Measurements from ENCODE around the gene PPARD.
A peak's percentile ranks its signal among the peaks of the same experiment; 100 is the strongest.
"Not testable (repeated sequence)": the region's sequence is repeated elsewhere in the genome, so short reads cannot be mapped to it uniquely, and the experiment has no call there.

The PPARD gene

GRCh38 chr6:35381132-35381531 is 38.8 kb downstream of the PPARD start:
- peak; percentile 57 for DNase-seq (ENCODE audit: low spot score)

GRCh38 chr6:35382015-35382414 is 39.7 kb downstream of the PPARD start:
- no peak for DNase-seq (ENCODE audit: low spot score)

- peak; percentile 71 for DNase-seq (ENCODE audit: low spot score)
Measured at GRCh38 chr6:35385457-35386202, 43.3 kb downstream of the PPARD start.

GRCh38 chr6:35386989-35387388 is 44.6 kb downstream of the PPARD start:
- no peak for DNase-seq (ENCODE audit: low spot score)

- DNase-seq (ENCODE audit: low spot score) = no peak
Measured at GRCh38 chr6:35388030-35388429, 45.7 kb downstream of the PPARD start.

DNA sequence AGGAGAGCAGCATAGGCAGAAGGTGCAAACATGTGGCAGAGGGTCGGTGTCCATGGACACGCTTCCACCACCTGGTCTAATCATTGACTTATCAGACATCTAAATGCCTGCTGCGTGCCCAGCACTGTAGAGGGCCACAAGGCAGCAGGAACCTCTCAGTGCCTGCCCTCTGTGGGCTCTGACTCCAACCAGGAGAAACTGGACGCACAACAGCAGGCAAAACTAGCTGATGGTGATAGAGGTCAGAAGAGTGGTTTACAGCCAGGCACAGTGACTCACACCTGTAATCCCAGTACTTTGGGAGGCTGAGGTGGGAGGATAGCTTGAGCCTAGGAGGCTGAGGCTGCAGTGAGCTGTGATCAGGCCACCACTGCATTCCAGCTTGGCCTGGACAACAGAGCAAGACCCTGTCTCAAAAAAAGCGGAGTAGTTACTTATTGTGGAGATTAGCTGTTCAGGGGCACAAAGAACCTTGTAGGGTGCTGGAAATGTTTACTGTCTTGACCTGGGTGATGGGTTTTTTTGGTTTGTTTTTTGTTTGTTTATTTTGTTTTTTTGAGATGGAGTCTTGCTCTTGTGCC is 46.5 kb downstream of the PPARD start:
- DNase-seq (ENCODE audit: low spot score) = no peak

DNA sequence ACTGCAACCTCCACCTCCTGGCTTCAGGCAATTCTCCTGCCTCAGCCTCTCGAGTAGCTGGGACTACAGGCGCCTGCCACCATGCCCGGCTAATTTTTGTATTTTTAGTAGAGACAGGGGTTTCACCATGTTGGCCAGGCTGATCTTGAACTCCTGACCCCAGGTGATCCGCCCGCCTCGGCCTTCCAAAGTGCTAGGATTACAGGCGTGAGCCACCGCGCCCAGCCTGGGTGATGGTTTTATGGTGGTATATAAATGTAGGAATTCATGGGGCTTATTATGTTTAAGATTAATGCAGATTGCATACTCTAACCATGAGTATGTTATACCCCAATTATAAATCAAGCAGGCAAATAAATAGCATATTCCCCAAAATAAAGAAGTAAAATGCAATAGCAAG is 47.0 kb downstream of the PPARD start:
- DNase-seq (ENCODE audit: low spot score) = not testable (repeated sequence)

DNA sequence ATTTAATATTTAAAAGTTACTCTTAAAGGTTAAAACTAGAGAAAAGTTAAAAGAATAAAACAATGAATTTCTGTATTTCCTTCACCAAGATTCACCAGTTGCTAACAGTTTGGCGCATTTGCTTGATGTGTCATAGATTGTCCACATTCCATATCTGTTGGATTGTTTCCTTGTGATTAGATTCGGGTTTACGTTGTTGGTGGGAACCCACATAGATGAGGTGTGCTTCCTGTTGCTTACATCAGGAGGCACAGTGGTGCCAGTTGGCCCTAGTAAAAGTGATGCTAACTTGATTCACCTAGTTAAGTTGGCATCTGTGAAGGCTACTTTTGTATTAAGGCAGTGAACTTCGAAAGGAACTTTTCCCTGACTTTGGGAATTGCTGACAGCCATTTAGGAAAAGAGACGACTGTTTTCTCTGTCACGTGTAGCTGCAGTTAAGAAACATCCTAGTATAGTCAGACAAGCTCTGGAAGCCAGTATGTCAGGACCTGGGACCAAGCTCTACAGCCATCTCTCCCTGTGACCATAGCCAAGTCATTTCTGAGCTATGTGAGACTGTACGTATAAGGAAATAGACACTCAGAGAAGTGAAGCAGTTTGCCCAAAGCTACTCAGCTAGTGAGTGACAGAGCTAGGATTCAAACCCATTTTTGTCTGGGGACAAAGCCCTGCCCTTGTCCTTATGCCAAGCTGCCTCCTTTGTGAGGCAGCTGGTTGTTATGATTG is 49.0 kb downstream of the PPARD start:
- peak; percentile 72 for DNase-seq (ENCODE audit: low spot score)

GRCh38 chr6:35392111-35392702 is 49.8 kb downstream of the PPARD start:
- DNase-seq (ENCODE audit: low spot score) = no peak

DNA sequence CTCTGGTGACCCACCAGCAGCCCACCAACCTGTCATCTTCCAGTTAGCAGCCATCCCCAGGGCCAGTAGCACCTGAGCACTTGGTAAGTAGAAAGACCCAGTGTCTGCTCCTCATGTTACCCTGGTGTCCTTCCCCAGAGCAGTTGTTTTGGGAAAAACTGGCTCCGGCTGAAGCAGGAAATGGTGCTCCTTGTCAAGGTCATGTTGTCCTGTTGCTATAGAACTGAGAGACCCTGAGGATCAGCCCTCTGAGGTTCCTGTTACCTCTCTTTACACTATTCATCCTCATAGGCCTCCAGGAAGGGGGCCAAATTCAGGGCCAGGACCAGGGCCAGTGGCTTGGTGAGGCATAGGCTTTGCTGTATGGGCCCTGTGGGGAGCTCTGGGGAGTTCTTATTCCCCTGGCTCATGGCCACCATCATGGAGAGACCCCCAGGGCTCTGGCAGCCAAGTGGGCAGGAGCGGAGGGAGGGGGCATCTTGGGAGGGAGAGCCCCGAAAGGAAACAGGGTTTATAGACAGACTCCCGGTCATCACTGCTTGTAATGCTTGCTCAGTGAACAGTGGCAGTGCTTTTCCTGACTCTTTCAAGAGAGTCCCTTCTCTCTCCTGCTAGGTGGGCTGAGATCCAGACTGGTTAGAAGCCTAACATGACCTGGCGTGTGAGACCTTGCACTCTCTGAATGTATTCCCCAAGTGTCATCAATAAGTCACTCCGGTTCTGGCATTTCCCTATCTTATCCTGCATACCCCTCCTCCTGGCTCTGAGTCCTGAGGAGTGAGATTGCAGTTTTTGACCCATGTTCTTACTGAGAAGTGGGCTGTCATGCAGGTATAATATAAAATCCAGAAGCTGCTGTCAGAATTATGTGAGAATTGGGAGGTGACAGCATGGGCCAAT is 50.7 kb downstream of the PPARD start:
- no peak for DNase-seq (ENCODE audit: low spot score)

- DNase-seq (ENCODE audit: low spot score) = no peak
Measured at GRCh38 chr6:35396991-35397390, 54.6 kb downstream of the PPARD start.

DNA sequence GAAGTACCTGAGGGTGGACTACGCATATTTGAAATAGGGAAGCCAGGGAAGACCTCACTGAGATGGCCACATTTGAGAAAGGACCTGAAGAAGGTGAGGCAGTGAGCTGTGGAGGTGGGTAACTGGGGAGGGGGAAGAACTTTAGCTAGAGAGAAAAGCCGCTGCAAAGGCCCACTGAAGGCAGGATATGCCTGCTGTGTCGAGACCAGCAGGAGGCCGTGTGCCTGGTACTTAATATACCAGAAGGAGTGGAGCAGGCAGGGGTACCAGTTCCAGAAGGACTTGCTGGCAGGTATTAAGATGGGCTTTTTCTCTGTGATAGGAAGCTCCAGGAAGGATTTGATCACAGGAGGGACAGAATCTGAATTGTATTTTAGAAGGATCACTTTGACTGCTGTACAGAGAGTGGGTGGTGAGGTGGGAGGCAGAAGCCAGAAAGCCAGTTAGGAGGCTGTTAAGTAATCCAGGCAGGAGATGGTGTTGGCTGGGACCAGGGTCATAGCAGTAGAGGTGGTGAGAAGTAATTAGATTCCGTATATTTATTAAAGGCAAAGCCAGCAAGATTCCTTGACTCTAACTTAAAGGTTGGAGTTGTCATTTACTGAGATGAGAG is 55.6 kb downstream of the PPARD start:
- DNase-seq (ENCODE audit: low spot score) = no peak

- no peak for DNase-seq (ENCODE audit: low spot score)
Measured at GRCh38 chr6:35398526-35398925, 56.2 kb downstream of the PPARD start.

DNA sequence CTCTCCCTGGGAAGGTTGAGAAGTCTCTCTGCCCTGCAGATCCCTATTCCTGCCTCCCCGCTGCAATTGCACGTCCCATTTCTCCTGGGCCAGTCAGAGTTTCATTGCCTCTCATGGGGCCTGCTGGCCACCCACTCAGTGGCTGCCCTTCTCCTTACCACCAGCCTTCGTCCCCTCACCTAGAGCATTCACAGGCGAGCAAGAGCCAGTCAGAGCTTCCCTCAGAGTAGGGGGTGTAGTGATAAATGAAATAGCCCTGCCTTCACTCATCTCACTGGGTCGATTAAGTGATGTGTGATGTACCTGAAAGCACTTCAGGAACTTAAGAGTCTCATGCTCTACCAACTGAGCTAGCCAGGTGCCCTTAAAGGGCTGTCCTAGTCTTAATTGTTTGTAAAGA is 57.8 kb downstream of the PPARD start:
- no peak for DNase-seq (ENCODE audit: low spot score)

DNA sequence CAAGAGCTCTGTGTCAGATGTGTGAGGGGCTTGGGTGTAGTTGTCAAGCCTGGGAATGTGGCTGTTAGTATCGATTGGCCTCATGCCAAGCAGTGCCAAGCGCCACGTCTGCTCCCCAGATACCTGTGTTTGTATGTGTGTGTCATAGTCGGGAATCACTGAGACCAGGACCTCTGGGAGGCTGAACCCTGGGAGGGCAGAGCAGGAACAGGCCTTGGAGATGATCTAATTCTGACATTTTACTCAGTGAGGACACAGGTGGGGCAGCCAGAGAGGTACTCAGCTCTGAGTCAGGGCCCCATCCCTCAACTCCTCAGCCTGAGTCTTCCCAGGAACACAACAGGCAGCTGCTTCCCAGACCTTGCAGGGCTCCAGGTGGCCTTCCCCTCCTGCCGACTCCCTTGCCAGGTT is 58.5 kb downstream of the PPARD start:
- DNase-seq (ENCODE audit: low spot score) = no peak

GRCh38 chr6:35401514-35401913 is 59.2 kb downstream of the PPARD start:
- no peak for DNase-seq (ENCODE audit: low spot score)

DNA sequence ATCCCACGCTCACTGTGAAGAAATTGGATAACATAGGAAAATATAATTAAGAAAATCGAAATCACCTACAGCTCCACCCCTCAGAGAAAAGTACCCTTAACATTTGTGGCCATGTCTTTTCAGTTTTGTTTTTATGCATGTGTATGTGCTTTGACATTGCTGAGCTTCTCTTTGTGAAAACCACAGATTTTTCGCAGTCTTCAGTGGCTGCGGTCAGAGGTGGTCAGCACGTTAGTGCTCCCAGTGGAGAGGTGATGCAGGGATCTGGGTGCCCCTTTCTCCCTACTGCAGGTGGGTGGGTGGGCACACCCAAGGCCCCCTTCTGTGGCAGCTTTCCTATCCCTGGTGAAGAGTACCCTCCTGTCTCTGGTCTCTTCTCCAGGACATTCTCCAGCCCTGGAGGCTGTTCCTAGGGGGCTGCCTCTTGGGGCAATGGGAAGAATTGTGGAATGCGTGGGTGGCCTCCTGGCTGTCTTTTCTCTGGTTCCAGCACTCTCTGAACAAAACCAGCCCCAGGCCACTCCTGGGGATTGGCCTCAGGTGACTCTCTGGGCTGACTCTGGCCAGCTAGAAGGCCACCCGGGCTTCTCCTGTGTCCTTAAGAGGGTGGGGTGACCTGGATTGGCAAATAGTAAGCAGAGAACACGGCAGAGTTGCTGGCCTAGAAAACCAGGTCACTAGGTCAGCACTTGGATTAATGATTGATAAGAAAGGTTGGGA is 59.9 kb downstream of the PPARD start:
- no peak for DNase-seq (ENCODE audit: low spot score)

DNA sequence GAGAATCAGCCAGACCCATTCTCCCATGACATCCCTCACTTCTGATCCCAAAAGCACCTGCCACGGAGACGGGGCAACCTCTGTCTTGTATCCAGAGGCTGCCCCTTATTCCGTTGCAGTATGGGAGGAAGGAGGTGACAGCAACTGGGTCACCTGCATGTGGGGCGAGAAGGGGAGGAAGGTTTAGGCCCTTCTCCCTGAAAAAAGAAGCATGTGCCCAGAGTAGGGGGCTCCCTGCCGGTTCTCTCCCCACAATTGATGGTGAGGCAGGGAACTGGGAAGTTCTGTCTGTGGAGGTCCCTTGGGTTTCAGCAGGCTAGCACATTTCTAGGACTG is 60.5 kb downstream of the PPARD start:
- DNase-seq (ENCODE audit: low spot score) = no peak

DNA sequence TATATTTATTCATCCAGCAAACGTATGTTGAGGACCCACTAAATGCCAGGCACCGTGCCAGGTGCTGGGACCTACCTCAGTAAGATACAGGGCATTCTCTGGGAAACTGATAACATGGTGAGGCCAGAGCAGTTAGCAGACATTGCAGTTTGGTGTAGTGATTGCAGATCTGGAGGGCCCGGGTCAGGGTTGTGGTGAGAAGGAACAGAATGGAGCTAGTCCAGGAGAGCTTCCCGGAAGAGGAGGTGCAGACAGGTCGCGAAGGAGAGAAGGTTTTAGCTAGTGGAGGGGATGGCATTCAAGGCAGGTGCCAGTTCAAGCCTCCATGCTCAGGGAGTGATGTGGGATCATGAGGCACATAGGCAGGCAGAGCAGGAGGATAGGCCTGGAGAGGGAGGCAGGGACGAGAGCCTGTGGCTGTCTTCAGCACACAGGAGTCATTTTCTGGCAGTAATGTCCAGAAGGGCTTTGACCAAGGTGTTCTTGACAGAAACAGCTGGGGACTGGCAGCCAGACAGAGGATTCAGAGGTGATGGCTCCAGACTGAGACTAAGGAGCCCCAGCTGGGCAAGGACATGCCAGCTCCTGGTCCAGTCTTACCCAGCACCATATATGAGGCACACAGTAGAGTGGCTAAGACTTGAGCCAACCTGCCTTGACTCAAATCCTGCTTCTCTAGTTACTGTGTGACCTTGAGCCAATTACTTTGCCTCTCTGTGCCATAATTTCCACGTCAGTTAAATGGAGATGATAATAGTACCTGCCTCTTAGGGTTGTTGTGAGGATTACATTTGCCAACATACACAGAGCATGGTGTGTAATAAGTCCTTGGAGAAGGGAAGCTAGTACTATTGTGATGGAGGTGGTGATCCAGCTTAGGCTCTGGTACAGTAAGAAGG is 61.4 kb downstream of the PPARD start:
- no peak for DNase-seq (ENCODE audit: low spot score)
